ENCODE results near the gene CCNL1. TPM values are rescaled to one million over a fixed set of nuclear protein-coding genes. Genes with fewer than 3 reads are reported as not detected.

CCNL1 gene
- total and polyA plus RNA-seq, 8 donors, result 30.2 to 149 (median 43.5) TPM

DNA sequence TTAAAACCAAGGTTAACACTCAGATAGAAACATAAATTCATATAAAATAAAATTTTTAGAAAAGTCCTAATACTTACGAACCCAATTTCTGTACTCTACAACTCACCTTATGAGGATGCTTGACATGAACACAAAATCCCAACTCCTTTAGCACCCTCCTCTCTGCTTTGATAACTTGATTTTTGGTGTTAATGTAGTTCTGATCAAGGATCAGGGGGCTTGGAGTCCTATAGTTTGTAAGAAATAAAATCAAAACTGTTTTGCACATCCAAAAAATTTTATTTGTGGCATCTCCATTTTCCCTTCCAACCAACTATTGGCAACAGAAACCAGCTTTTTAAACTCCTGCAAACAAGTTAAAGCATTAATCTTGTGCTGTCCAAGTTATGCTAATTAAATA is 7.0 kb downstream of the CCNL1 start:
- TF ChIP-seq, protein P1, sequence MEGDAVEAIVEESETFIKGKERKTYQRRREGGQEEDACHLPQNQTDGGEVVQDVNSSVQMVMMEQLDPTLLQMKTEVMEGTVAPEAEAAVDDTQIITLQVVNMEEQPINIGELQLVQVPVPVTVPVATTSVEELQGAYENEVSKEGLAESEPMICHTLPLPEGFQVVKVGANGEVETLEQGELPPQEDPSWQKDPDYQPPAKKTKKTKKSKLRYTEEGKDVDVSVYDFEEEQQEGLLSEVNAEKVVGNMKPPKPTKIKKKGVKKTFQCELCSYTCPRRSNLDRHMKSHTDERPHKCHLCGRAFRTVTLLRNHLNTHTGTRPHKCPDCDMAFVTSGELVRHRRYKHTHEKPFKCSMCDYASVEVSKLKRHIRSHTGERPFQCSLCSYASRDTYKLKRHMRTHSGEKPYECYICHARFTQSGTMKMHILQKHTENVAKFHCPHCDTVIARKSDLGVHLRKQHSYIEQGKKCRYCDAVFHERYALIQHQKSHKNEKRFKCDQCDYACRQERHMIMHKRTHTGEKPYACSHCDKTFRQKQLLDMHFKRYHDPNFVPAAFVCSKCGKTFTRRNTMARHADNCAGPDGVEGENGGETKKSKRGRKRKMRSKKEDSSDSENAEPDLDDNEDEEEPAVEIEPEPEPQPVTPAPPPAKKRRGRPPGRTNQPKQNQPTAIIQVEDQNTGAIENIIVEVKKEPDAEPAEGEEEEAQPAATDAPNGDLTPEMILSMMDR (IDR thresholded peaks at IDR 0.05), result no peak
- no peaks in the 10 kb centered on the region for H3K9me3 ChIP-seq
- WGBS, 2 donors, result 83 to 86% methylated on average over 1 of the region's 1 CpG
- DNase-seq, result no peak
- peaks cover 10 to 84% (median 73%) of the 10 kb centered on the region in 3 donors for H3K36me3 ChIP-seq
- FAIRE-seq, result no peak
- no peak for ATAC-seq
- H3K27ac ChIP-seq, result no peak overlapping the region
- intact Hi-C loops (cut with DNase I), result no loop called here
- H3K4me1 ChIP-seq, result peaks cover 41 to 49% (median 47%) of the 10 kb centered on the region in 3 donors
- no peak overlapping the region for H3K4me3 ChIP-seq
- H3K27me3 ChIP-seq, result no peaks in the 10 kb centered on the region

DNA sequence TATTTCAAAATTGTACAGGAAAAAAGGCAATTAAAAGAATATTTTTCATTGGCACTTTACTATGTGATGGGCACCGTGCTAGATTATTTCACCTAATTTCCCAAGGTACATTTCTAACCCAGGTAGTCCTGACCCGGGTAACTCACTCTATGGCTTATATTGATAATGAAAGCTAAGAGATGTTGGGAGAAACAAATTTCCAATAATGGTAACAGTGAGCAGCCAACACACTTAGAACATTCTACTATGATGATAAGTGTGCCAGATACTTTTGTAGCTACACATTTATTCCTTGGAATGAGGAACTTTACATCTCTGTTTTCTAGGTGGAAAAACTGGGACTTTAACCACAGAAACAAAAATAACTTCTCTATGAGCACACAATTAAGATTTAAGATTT is 7.5 kb downstream of the CCNL1 start:
- intact Hi-C loops (cut with DNase I), result no loop called here
- Histone ChIP-seq H3K27ac (no peak overlapping the region), H3K4me3 (no peak overlapping the region), H3K4me1 (peaks cover 36 to 44% (median 42%) of the 10 kb centered on the region in 3 donors), H3K27me3 (no peaks in the 10 kb centered on the region), H3K9me3 (no peaks in the 10 kb centered on the region), H3K36me3 (peaks cover 11 to 84% (median 78%) of the 10 kb centered on the region in 3 donors)
- DNase-seq (no peak), FAIRE-seq (no peak), ATAC-seq (no peak)
- TF ChIP-seq, protein P1 (IDR thresholded peaks at IDR 0.05), result no peak
- 76 to 86% methylated on average over 2 of the region's 2 CpGs for WGBS, 2 donors

DNA sequence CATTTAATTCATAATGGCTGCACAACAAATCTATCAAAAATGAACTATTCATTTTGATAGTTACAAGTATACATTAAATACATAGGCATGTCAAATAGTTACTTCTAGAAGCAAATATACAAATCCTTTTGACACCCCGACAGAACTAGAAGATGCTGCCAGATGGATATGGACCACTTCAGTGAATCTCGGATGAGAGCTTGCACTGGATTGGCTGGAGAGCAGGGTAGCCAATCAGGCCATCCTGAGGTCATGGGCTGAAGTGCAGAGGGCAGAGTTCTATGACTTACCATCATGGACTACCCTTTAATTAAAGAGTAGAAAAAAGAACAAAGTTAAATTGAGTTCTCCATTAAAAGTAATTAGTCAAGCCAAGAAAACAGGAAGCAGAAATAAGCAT is 8.3 kb downstream of the CCNL1 start:
- Histone ChIP-seq H3K27me3 (no peaks in the 10 kb centered on the region), H3K9me3 (no peaks in the 10 kb centered on the region), H3K4me3 (no peak overlapping the region), H3K36me3 (peaks cover 11 to 84% (median 73%) of the 10 kb centered on the region in 3 donors), H3K4me1 (peaks cover 30 to 36% (median 34%) of the 10 kb centered on the region in 3 donors), H3K27ac (no peak overlapping the region)
- TF ChIP-seq, protein P1 (IDR thresholded peaks at IDR 0.05), result no peak
- DNase-seq (no peak), ATAC-seq (no peak), FAIRE-seq (no peak)
- 78 to 91% methylated on average over 2 of the region's 2 CpGs for WGBS, 2 donors
- intact Hi-C loops (cut with DNase I), result no loop called here

DNA sequence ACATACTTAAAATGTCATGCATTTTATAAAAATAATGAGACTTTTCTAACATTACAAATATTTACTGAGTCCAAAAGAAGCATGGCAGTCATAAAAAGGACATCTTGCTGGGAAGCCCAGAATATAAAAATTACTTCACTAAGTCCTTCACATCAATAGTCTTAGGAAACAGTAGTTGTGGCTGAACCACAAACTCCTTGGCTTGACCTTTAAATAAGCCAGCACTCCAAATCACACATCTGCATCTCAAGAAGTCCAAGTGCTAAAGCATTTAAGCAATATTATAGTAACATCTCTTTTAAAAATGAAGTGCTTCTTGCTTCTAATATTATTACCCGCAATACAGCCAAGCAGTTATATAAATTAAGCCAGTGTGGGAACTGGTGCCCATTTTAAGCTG is 8.8 kb downstream of the CCNL1 start:
- Histone ChIP-seq H3K9me3 (no peaks in the 10 kb centered on the region), H3K27me3 (no peaks in the 10 kb centered on the region), H3K36me3 (peaks cover 11 to 84% (median 68%) of the 10 kb centered on the region in 3 donors), H3K4me3 (no peak overlapping the region), H3K27ac (no peak overlapping the region), H3K4me1 (peaks cover 26 to 31% (median 29%) of the 10 kb centered on the region in 3 donors)
- FAIRE-seq (no peak), DNase-seq (no peak), ATAC-seq (no peak)
- WGBS, 2 donors, result 92 to 100% methylated on average over 1 of the region's 1 CpG
- intact Hi-C loops (cut with DNase I), result no loop called here
- TF ChIP-seq, protein P1 (IDR thresholded peaks at IDR 0.05), result no peak

DNA sequence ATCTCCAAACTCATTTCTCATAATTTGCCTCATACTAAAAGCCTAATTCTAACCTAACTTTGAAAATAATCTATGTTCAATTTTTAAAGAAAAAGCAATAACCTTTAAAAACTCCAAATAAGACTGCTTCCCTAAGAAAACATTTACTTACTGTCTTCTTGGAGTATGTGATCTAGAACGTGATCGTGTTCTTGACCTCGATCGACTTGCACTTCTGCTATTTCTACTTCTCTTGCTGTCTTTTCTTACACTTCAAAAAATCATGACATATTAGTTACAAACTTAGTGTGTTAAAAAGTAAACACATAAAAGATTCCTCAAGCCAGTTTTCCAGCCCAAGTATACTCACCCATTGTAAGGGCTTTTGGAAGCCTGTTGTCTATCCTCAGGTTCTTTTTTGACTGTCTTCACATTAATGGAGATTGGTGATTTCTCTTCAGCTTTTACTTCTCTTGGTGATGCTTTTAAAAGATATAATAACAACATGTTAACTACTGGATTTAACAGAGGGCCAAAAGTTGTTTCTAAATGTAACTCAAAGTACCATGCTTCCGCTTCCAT is 10.7 kb downstream of the CCNL1 start:
- DNase-seq, result no peak
- no peak overlapping the region for H3K27ac ChIP-seq
- no peak overlapping the region for H3K4me3 ChIP-seq
- peaks cover 6 to 12% (median 10%) of the 10 kb centered on the region in 3 donors for H3K4me1 ChIP-seq
- FAIRE-seq, result no peak
- no peaks in the 10 kb centered on the region for H3K27me3 ChIP-seq
- peaks cover 11 to 94% (median 59%) of the 10 kb centered on the region in 3 donors for H3K36me3 ChIP-seq
- TF ChIP-seq, protein P1 (IDR thresholded peaks at IDR 0.05), result no peak
- WGBS, 2 donors, result 86 to 87% methylated on average over 5 of the region's 5 CpGs
- intact Hi-C loops (cut with DNase I), result no loop called here
- no peak for ATAC-seq
- H3K9me3 ChIP-seq, result no peaks in the 10 kb centered on the region
